Measurements from ENCODE around the gene OR1C1. TPM values are rescaled to one million over a fixed set of nuclear protein-coding genes. Genes with fewer than 3 reads are reported as not detected.
"Not testable (repeated sequence)": the region's sequence is repeated elsewhere in the genome, so short reads cannot be mapped to it uniquely, and the experiment has no call there.

The OR1C1 gene
- not detected in 2 replicates for total RNA-seq (2022)
- Bru-seq, nascent RNA: not detected
- BruChase-seq, experiment 1, labeled RNA remaining after a 6-hour chase: not detected
- BruChase-seq, experiment 2, labeled RNA remaining after a 2-hour chase: not detected
- long read RNA-seq: 0 reads

- Mint-ChIP-seq H3K4me1 (ENCODE audit: low read depth, unreplicated experiment) (no peaks in the 10 kb centered on the region), H3K27ac (ENCODE audit: unreplicated experiment) (no peak within 1 kb of the TSS), H3K27me3 (ENCODE audit: unreplicated experiment) (no peaks in the 10 kb centered on the region), H3K36me3 (ENCODE audit: insufficient read depth, unreplicated experiment) (no peaks in the 10 kb centered on the region), H3K9me3 (ENCODE audit: low read depth, unreplicated experiment) (peaks cover 26% of the 10 kb centered on the region), H3K4me3 (ENCODE audit: low read depth, unreplicated experiment) (no peak within 1 kb of the TSS)
- no peak for DNase-seq
- BruUV-seq (replicated peaks): no TSS peak
- no peak for TF ChIP-seq CTCF (IDR thresholded peaks at IDR 0.05; ENCODE audit: unreplicated experiment)
- CTCF ChIA-PET: no interaction called here
- intact Hi-C loops (cut with micrococcal nuclease; ENCODE audit: unreplicated experiment): no loop called here
Observed at GRCh38 chr1:247760456-247760855, at the start of gene OR1C1. OR1C1 (minus strand) TSS chr1:247760556; CDS start chr1:247758406, 2,150 bp downstream.

- no peaks in the 10 kb centered on the region for H3K4me1 Mint-ChIP-seq (ENCODE audit: low read depth, unreplicated experiment)
- H3K36me3 Mint-ChIP-seq (ENCODE audit: insufficient read depth, unreplicated experiment): no peaks in the 10 kb centered on the region
- H3K27me3 Mint-ChIP-seq (ENCODE audit: unreplicated experiment): no peaks in the 10 kb centered on the region
- intact Hi-C loops (cut with micrococcal nuclease; ENCODE audit: unreplicated experiment): no loop called here
- CTCF ChIA-PET: no interaction called here
- BruUV-seq (replicated peaks): no TSS peak
- H3K27ac Mint-ChIP-seq (ENCODE audit: unreplicated experiment): no peak overlapping the region
- no peak overlapping the region for H3K4me3 Mint-ChIP-seq (ENCODE audit: low read depth, unreplicated experiment)
- TF ChIP-seq CTCF (IDR thresholded peaks at IDR 0.05; ENCODE audit: unreplicated experiment): no peak
- H3K9me3 Mint-ChIP-seq (ENCODE audit: low read depth, unreplicated experiment): peaks cover 12% of the 10 kb centered on the region
- DNase-seq: no peak
Observed at GRCh38 chr1:247797518-247797917, 37.2 kb upstream of the OR1C1 start.

GRCh38 chr1:247769603-247770002 lies 9.2 kb upstream of the OR1C1 start:
- no peaks in the 10 kb centered on the region for H3K4me1 Mint-ChIP-seq (ENCODE audit: low read depth, unreplicated experiment)
- H3K27me3 Mint-ChIP-seq (ENCODE audit: unreplicated experiment): no peaks in the 10 kb centered on the region

GRCh38 chr1:247754311-247754710 lies 6.0 kb downstream of the OR1C1 start:
- BruUV-seq (replicated peaks); H3K4me1 Mint-ChIP-seq (ENCODE audit: low read depth, unreplicated experiment); intact Hi-C loops (cut with micrococcal nuclease; ENCODE audit: unreplicated experiment); H3K4me3 Mint-ChIP-seq (ENCODE audit: low read depth, unreplicated experiment); H3K27me3 Mint-ChIP-seq (ENCODE audit: unreplicated experiment); CTCF ChIA-PET; H3K27ac Mint-ChIP-seq (ENCODE audit: unreplicated experiment); DNase-seq; H3K36me3 Mint-ChIP-seq (ENCODE audit: insufficient read depth, unreplicated experiment): not testable (repeated sequence)
- H3K9me3 Mint-ChIP-seq (ENCODE audit: low read depth, unreplicated experiment): peaks cover 23% of the 10 kb centered on the region

More at GRCh38 chr1:247769603-247770002, 9.2 kb upstream of the OR1C1 start:
- no peaks in the 10 kb centered on the region for H3K36me3 Mint-ChIP-seq (ENCODE audit: insufficient read depth, unreplicated experiment)
- no peak for DNase-seq
- H3K27ac Mint-ChIP-seq (ENCODE audit: unreplicated experiment): no peak overlapping the region
- H3K9me3 Mint-ChIP-seq (ENCODE audit: low read depth, unreplicated experiment): peaks cover 5% of the 10 kb centered on the region
- CTCF ChIA-PET: no interaction called here
- BruUV-seq (replicated peaks): no TSS peak
- intact Hi-C loops (cut with micrococcal nuclease; ENCODE audit: unreplicated experiment): no loop called here
- no peak overlapping the region for H3K4me3 Mint-ChIP-seq (ENCODE audit: low read depth, unreplicated experiment)
- no peak for TF ChIP-seq CTCF (IDR thresholded peaks at IDR 0.05; ENCODE audit: unreplicated experiment)

GRCh38 chr1:247749870-247750269 lies 10.5 kb downstream of the OR1C1 start:
- Mint-ChIP-seq H3K27ac (ENCODE audit: unreplicated experiment) (no peak overlapping the region), H3K27me3 (ENCODE audit: unreplicated experiment) (no peaks in the 10 kb centered on the region), H3K4me1 (ENCODE audit: low read depth, unreplicated experiment) (no peaks in the 10 kb centered on the region), H3K9me3 (ENCODE audit: low read depth, unreplicated experiment) (peaks cover 5% of the 10 kb centered on the region), H3K36me3 (ENCODE audit: insufficient read depth, unreplicated experiment) (no peaks in the 10 kb centered on the region), H3K4me3 (ENCODE audit: low read depth, unreplicated experiment) (no peak overlapping the region)
- TF ChIP-seq CTCF (IDR thresholded peaks at IDR 0.05; ENCODE audit: unreplicated experiment): no peak
- CTCF ChIA-PET: no interaction called here
- intact Hi-C loops (cut with micrococcal nuclease; ENCODE audit: unreplicated experiment): no loop called here
- no TSS peak for BruUV-seq (replicated peaks)
- DNase-seq: no peak

Data from Calu3 (cell line).